Muscle layer of colon (tissue), 2 donors: Measurements from ENCODE around the gene CCDC92.

ENCODE experiments used
- H3K27ac ChIP-seq: one replicate; pipeline ENCODE4 v1.7.0; 2013; ENCODE audit warnings: low read depth, mild to moderate bottlenecking, low read length, moderate library complexity
- H3K27me3 ChIP-seq, 2 donors: one replicate each; pipeline ENCODE4 v1.7.0; 2013; ENCODE audit warnings: low read length in 2 of 2, mild to moderate bottlenecking in 2 of 2; ENCODE audit not compliant: insufficient read depth in 2 of 2, control insufficient read depth in 1 of 2
- H3K36me3 ChIP-seq: one replicate; pipeline ENCODE4 v1.7.0; 2013; ENCODE audit warnings: mild to moderate bottlenecking, low read length; ENCODE audit not compliant: insufficient read depth
- H3K4me1 ChIP-seq: one replicate; pipeline ENCODE4 v1.7.0; 2013; ENCODE audit warnings: mild to moderate bottlenecking, low read length; ENCODE audit not compliant: insufficient read depth
- H3K4me3 ChIP-seq, 2 donors: one replicate each; pipeline ENCODE4 v1.7.0; 2013; ENCODE audit warnings: low read length in 2 of 2, low read depth in 1 of 2, mild to moderate bottlenecking in 1 of 2, moderate library complexity in 1 of 2
- H3K9ac ChIP-seq: one replicate; pipeline ENCODE4 v1.7.0; 2013; ENCODE audit warnings: low read length
- H3K9me3 ChIP-seq: one replicate; pipeline ENCODE4 v1.7.0; 2013; ENCODE audit warnings: mild to moderate bottlenecking, low read length
- donor health status: abdominal sarcoma.
- donor health status: Adenocarcinoma of cecum.

Gene CCDC92

GRCh38 chr12:123972457-123973401, at the start of gene CCDC92, which contains the start of gene ZNF664:
CCDC92 (minus strand) TSS chr12:123972831; CDS start chr12:123944305, 28,526 bp downstream.
ZNF664 (plus strand) TSS chr12:123973215; CDS start chr12:124012145, 38,930 bp downstream.
- Histone ChIP-seq H3K4me3 (peak within 1 kb of the TSS; percentile 82 to 89), H3K36me3 (no peaks in the 10 kb centered on the region), H3K4me1 (peaks cover 29% of the 10 kb centered on the region), H3K27ac (peak within 1 kb of the TSS; percentile 81), H3K27me3 (no peaks in the 10 kb centered on the region), H3K9me3 (no peaks in the 10 kb centered on the region), H3K9ac (peak within 1 kb of the TSS; percentile 91)

- H3K27ac ChIP-seq, result no peak overlapping the region
- no peaks in the 10 kb centered on the region for H3K27me3 ChIP-seq
- no peak overlapping the region for H3K9ac ChIP-seq
- no peaks in the 10 kb centered on the region for H3K36me3 ChIP-seq
- H3K9me3 ChIP-seq, result no peaks in the 10 kb centered on the region
- peaks cover 7% of the 10 kb centered on the region for H3K4me1 ChIP-seq
- no peak overlapping the region for H3K4me3 ChIP-seq
These were observed 49.5 kb upstream of the CCDC92 start for GRCh38 chr12:124022161-124022560.

- Histone ChIP-seq H3K27me3 (no peaks in the 10 kb centered on the region), H3K4me1 (peaks cover 7% of the 10 kb centered on the region), H3K9ac (no peak overlapping the region), H3K27ac (no peak overlapping the region), H3K4me3 (no peak overlapping the region), H3K36me3 (no peaks in the 10 kb centered on the region), H3K9me3 (no peaks in the 10 kb centered on the region)
These were observed 48.4 kb upstream of the CCDC92 start for GRCh38 chr12:124021007-124021406.

- Histone ChIP-seq H3K27ac (no peak overlapping the region), H3K4me3 (no peak overlapping the region), H3K36me3 (no peaks in the 10 kb centered on the region), H3K9ac (no peak overlapping the region), H3K4me1 (peaks cover 7% of the 10 kb centered on the region), H3K9me3 (no peaks in the 10 kb centered on the region), H3K27me3 (no peaks in the 10 kb centered on the region)
These were observed 47.9 kb upstream of the CCDC92 start for GRCh38 chr12:124020514-124020949.

GRCh38 chr12:124019115-124019514, 46.5 kb upstream of the CCDC92 start:
- H3K27me3 ChIP-seq, result no peaks in the 10 kb centered on the region
- no peaks in the 10 kb centered on the region for H3K9me3 ChIP-seq
- H3K9ac ChIP-seq, result no peak overlapping the region
- H3K4me1 ChIP-seq, result peaks cover 7% of the 10 kb centered on the region
- H3K36me3 ChIP-seq, result no peaks in the 10 kb centered on the region
- H3K4me3 ChIP-seq, result no peak overlapping the region
- H3K27ac ChIP-seq, result no peak overlapping the region

- no peaks in the 10 kb centered on the region for H3K27me3 ChIP-seq
- H3K9ac ChIP-seq, result no peak overlapping the region
- peaks cover 7% of the 10 kb centered on the region for H3K4me1 ChIP-seq
- no peaks in the 10 kb centered on the region for H3K36me3 ChIP-seq
- no peak overlapping the region for H3K27ac ChIP-seq
- H3K4me3 ChIP-seq, result no peak overlapping the region
- H3K9me3 ChIP-seq, result no peaks in the 10 kb centered on the region
These were observed 45.9 kb upstream of the CCDC92 start for GRCh38 chr12:124018539-124018938.

GRCh38 chr12:124017064-124017463, 44.4 kb upstream of the CCDC92 start:
- Histone ChIP-seq H3K36me3 (peaks cover 12% of the 10 kb centered on the region), H3K4me1 (peaks cover 7% of the 10 kb centered on the region), H3K27me3 (no peaks in the 10 kb centered on the region), H3K4me3 (no peak overlapping the region), H3K9ac (no peak overlapping the region), H3K9me3 (no peaks in the 10 kb centered on the region), H3K27ac (no peak overlapping the region)

- no peaks in the 10 kb centered on the region for H3K9me3 ChIP-seq
- no peak overlapping the region for H3K4me3 ChIP-seq
- no peak overlapping the region for H3K9ac ChIP-seq
- H3K4me1 ChIP-seq, result peaks cover 4% of the 10 kb centered on the region
- H3K27ac ChIP-seq, result no peak overlapping the region
- peaks cover 22% of the 10 kb centered on the region for H3K36me3 ChIP-seq
- no peaks in the 10 kb centered on the region for H3K27me3 ChIP-seq
These were observed 43.1 kb upstream of the CCDC92 start for GRCh38 chr12:124015494-124016461.

GRCh38 chr12:124013073-124013472, 40.4 kb upstream of the CCDC92 start:
- Histone ChIP-seq H3K27me3 (no peaks in the 10 kb centered on the region), H3K36me3 (peaks cover 22% of the 10 kb centered on the region), H3K9me3 (no peaks in the 10 kb centered on the region), H3K4me3 (no peak overlapping the region), H3K4me1 (no peaks in the 10 kb centered on the region), H3K9ac (no peak overlapping the region), H3K27ac (no peak overlapping the region)

- Histone ChIP-seq H3K9ac (no peak overlapping the region), H3K27ac (no peak overlapping the region), H3K9me3 (no peaks in the 10 kb centered on the region), H3K36me3 (peaks cover 26% of the 10 kb centered on the region), H3K27me3 (no peaks in the 10 kb centered on the region), H3K4me3 (no peak overlapping the region), H3K4me1 (no peaks in the 10 kb centered on the region)
These were observed 38.9 kb upstream of the CCDC92 start for GRCh38 chr12:124011435-124012115.

- Histone ChIP-seq H3K4me3 (no peak overlapping the region), H3K27me3 (no peaks in the 10 kb centered on the region), H3K9ac (no peak overlapping the region), H3K9me3 (no peaks in the 10 kb centered on the region), H3K36me3 (peaks cover 28% of the 10 kb centered on the region), H3K27ac (no peak overlapping the region), H3K4me1 (no peaks in the 10 kb centered on the region)
These were observed 38.1 kb upstream of the CCDC92 start for GRCh38 chr12:124010687-124011086.
